ENCODE measurements around the gene FGF14.

- no peak for TF ChIP-seq GATA2 (IDR thresholded peaks at IDR 0.05; ENCODE audit: low read depth, low read length)
- TF ChIP-seq GATA3 (IDR thresholded peaks at IDR 0.05; ENCODE audit: low read depth, low read length), result no peak
These were observed 476.1 kb downstream of the FGF14 start for GRCh38 chr13:101925731-101926130.
